NCI-H1048 (cell line): Measurements from ENCODE around the gene TMEM106C.

ENCODE experiments used
- DNase-seq: peaks from one replicate; lab custom pipeline; 2025; lab: John Stamatoyannopoulos, UW

TMEM106C gene

GRCh38 chr12:48016373-48017020 lies 53.1 kb downstream of the TMEM106C start:
- no peak for DNase-seq

DNA sequence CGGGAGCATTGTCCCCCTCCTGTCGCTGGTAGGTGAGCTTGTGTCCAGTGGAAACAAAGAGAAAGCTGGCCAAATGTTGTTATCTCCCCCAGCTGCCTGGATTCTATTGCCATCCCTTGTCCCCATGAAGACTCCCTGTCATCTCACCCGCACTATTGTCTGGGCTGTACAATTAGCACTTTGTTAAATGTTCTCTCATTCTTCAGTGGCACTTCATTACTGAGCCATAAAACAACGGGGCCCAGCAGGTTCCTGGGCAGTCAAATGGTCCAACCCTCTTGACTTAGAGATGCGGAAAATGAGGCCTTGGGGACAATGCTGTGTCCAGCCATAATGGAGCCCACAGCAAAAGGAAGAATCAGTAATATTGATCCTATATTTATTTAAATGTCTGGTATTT lies 54.1 kb downstream of the TMEM106C start:
- DNase-seq: no peak

DNA sequence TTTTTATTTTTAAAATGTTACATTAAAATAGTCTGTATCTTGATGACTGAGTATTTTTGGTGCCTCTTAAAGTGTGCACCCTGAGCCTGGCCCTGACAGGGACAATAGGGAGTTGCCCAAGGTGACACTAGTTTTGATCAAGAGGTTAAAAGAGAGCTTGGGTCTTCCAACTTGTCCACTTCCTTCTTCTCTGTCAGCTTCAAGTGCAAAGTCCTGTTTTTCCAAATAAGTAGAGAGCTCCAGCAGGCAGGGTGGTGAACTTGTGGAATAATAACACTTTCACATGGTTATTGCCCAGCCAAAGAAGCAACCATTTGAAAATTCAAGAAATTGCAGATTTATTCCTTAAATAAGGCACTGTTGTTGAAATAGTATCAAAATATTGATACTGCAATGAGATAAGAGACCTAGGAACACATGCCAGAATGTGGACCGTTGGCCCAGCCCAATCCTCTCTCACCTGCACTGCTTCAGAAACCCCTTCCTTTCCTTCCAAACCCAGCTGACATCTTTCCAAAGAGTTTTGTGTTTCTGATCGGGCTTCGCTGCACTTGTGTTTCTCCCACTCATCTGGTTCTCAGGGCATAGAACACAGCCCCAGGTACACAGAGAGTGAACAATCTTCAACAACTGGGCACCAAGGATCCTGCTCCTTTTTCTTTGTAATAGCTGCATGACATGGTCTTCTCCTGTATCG lies 54.7 kb downstream of the TMEM106C start:
- DNase-seq: no peak
